Activated T-cell treated with anti-CD3 and anti-CD28 coated beads, Interleukin-2, amount 50 U/mL, for 48 hours (primary cell): ENCODE data around the gene SPIB.

Source experiments
- DNase-seq, 2 experiments: peaks; one replicate each; pipeline ENCODE4 v3.0.0-alpha.2; 2020

The SPIB gene

DNA sequence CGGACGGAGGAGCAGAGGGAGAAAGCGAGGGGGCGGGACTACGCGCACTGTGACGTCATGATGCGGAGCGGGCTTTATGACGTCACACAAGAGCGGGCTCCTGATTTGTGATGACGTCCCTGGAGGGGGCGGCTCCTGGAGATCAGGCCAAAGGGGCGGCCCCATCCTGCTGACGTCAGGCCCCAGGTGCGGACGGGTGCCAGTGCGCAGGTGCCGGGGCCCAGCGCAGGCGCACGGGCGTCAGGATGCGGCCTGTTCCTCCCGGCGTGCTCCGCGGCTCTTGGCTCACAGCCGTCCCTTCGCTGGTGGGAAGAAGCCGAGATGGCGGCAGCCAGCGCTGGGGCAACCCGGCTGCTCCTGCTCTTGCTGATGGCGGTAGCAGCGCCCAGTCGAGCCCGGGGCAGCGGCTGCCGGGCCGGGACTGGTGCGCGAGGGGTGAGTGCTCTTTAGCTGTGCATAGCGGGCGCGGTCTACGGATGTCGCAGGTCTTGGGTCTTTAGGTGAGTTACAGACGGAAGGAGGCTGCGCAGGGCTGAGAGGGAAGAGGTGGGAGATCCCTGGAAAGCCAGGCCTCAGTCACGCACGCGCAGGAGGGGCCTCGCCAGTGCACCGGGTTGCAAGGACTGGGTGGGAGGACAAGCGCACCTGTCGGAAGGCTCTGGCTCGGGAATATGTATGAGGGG is 57.6 kb downstream of the SPIB start, which contains the start of the genes EMC10 and GARIN5A:
Gene EMC10 (plus strand): TSS at position 284 of the 683 bp plus-strand sequence. CDS start 38 bp downstream, at position 322.
Gene GARIN5A (minus strand): TSS at position 625 of the 683 bp plus-strand sequence. CDS start 460 bp downstream, at position 165.
- peak; percentile 96 to 97 for DNase-seq

DNA sequence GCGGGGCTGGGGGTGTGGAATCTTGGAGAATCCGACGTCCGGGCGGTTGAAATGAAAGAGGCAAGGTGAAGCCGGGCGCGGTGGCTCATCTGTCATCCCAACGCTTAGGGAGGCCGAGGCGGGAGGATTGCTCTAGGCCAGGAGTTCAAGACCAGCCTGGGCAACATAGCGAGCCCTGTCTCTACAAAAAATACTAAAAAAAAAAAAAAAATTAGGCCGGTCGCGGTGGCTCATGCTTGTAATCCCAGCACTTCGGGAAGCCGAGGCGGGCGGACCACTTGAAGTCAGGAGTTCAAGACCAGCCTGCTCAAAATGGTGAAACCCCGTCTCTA is 58.1 kb downstream of the SPIB start:
- DNase-seq, result no peak

DNA sequence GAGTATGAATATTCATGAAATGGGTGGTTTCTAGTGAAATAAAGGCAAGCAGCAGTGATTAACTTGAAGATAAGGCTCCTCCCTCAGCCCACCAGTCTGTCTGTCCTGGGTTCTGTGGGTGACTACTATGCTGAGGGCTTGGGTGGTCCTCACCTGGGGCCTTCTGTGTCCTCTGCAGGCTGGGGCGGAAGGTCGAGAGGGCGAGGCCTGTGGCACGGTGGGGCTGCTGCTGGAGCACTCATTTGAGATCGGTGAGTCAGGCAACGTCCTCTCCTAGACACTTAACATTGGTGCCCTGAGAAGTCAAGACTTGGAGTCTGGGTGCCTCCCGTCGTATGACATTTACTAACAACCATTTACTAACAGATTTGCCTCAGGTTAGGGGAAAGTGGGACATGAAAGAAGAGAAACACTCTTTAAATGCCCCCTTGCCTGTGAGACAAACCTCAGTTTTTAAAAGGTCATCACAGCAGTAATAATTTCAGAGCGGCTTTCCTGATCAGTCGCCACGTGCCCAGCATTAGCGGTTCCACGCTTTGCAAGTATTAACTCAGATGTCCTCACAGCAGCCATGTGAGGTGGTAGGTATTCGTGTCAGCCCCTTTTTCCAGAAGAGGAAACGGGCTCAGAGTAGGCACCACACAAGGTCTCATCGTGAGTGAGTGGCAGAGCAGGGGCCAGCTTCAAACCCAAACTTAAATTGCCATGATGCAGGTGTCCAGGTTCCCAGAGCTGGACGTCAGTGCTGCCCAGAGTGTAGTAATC is 59.2 kb downstream of the SPIB start:
- no peak for DNase-seq

DNA sequence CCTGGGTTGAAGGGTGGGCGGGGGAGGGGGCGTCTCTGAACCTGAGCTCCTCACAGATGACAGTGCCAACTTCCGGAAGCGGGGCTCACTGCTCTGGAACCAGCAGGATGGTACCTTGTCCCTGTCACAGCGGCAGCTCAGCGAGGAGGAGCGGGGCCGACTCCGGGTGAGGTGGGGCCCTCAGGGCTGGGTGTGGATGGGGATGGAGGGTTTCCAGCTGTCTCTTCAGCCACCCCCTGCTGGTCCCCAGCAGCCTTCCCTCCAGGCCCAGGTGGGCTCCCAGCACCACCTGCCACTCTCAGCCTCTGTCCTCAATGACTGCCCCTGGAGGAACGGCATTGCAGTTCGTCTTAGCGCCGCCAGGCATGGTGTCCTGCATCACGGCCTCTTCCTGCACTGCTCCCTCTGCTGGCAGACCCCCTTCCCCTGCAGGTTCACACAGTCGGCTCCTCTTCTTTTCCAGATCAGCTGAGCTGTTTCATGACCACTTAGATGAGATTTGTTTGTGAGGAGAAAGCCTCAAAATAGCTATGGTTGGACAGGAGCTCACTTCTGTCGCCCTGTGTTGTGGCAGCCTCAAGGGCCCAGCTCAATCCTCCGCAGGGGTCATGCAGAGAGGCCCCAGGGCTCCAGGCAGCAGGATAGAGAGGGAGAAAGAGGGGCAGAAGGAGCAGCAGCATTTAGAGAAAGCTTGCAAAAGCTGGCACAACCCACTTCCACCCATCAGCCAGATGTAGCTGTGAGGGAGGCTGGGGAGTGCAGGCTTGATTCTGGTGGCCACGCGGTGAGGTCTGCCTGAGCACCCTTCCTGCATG is 60.4 kb downstream of the SPIB start:
- peak in 1 of 2 experiments; percentile 48 for DNase-seq

DNA sequence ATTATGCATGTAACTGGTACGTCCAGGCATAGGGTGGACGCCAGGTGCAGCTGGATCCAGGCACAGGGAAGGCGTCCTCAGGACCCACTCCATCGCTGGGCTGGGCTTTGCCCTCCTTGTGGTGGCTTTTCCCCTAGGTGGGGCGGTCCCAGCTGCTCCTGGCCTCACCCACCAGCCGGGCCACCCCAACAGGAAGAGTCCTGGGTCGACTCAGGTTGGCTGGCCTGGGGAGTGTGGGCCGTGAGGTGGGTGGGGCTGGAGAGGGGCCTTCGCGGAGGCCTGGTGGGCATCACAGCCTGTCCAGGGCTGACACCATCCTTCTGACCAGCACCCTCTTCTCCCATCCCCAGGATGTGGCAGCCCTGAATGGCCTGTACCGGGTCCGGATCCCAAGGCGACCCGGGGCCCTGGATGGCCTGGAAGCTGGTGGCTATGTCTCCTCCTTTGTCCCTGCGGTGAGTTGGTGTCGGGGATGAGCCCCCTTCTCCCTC is 61.1 kb downstream of the SPIB start:
- no peak for DNase-seq

DNA sequence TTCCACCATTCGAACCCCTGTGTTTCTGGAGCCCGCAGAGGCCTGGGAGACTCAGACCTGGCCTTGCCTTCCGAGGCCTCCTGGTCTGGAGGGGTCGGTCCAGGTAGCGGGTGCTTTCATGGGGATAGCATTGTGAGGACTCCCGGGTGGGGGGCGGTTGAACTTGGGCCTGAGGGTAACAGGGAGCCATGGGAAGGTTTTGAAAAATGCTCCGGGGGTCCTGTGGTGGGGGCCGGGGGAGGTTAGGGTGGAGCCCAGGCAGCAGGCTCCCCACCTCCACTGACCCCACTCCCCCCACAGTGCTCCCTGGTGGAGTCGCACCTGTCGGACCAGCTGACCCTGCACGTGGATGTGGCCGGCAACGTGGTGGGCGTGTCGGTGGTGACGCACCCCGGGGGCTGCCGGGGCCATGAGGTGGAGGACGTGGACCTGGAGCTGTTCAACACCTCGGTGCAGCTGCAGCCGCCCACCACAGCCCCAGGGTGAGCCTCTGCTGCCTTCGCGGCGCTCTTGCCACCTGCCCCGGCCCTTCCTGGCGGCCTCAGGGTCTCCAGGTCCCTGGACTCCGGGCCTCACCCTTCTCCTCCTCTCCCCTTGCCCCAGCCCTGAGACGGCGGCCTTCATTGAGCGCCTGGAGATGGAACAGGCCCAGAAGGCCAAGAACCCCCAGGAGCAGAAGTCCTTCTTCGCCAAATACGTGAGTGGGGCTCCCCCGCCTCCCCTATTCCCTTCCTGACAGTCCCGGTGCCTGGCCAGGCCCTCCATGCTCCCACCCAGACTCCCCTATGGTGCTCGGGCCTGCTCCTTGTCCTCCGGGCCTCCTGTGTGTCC is 61.8 kb downstream of the SPIB start:
- DNase-seq, result no peak
